ENCODE results near the gene SOX6. TPM values are rescaled to one million over a fixed set of nuclear protein-coding genes. Genes with fewer than 3 reads are reported as not detected.

The SOX6 gene
- total and polyA plus RNA-seq, 2 donors (not counting 3 experiments of a cell fraction or from before 2014, with no cell fraction given) = 0.14 to 3.7 TPM

DNA sequence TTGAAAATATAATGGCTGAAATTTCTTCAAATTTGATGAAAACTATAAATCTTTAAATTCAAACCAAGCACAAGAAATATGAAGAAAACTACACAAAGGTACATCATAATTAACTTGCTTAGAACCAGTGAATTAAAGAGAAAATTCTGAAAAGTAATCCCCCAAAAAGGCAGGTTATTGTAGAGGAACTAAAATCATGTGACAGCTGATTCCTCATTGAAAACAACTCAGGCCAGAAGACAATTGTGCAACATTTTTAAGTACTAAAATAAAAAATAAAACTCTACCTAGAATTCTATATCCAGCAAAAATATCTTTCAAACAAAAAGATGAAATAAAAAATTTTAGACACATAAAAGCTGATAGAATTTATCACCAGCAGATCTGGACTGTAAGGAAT lies 90.3 kb downstream of the SOX6 start:
- Histone ChIP-seq H3K27ac (ENCODE audit: insufficient read depth, low read depth, low read length) (no peak overlapping the region), H3K9me3 (replicated peaks; ENCODE audit: control insufficient read depth, insufficient read depth, low read length) (no peaks in the 10 kb centered on the region), H3K36me3 (ENCODE audit: control insufficient read depth in 2 of 2, extremely low read depth in 1 of 2, insufficient read depth in 2 of 2, low read length in 2 of 2) (no peaks in the 10 kb centered on the region), H3K9me1 (replicated peaks; ENCODE audit: control insufficient read depth, extremely low read depth, insufficient read depth, low read length) (no peaks in the 10 kb centered on the region), H3K9ac (replicated peaks; ENCODE audit: extremely low read depth, insufficient read depth, low read length) (no peak overlapping the region), H3K79me2 (ENCODE audit: control insufficient read depth, insufficient read depth, low read length) (no peaks in the 10 kb centered on the region), H3K27me3 (ENCODE audit: control insufficient read depth in 2 of 2, insufficient read depth in 2 of 2, low read length in 2 of 2) (no peaks in the 10 kb centered on the region), H3K4me1 (ENCODE audit: control insufficient read depth, extremely low read depth, insufficient read depth, low read length) (no peaks in the 10 kb centered on the region), H4K20me1 (replicated peaks; ENCODE audit: control insufficient read depth, extremely low read depth, insufficient read depth, low read length) (no peaks in the 10 kb centered on the region), H2AFZ (ENCODE audit: low read depth, low read length) (no peak overlapping the region), H3K4me3 (replicated peaks in 1 of 3; ENCODE audit: insufficient read depth in 1 of 3, low read depth in 1 of 3, low read length in 3 of 3) (no peak overlapping the region), H3K4me2 (ENCODE audit: insufficient read depth, low read length) (no peak overlapping the region)
- dilution Hi-C loops (cut with MboI; ENCODE audit: extremely low pct_ligation_motif_present, low sequenced_read_pairs) (no loop called here), intact Hi-C loops (cut with micrococcal nuclease) (no loop called here)
- POLR2A ChIA-PET = no interaction called here
- no peak for FAIRE-seq
- no peak for DNase-seq (ENCODE audit: low read depth, low spot score)
- no TSS peak for BruUV-seq (replicated peaks)
- CTCF ChIA-PET = interaction anchor here (1.2 kb wide), 1 partner anchor 14 kb away, joined by 3 read pairs; no protein-coding TSS in a partner anchor
- TF ChIP-seq FOS (IDR thresholded peaks at IDR 0.05; ENCODE audit: borderline replicate concordance, insufficient read depth, low read length) = no peak
- no peak for TF ChIP-seq GATA2 (IDR thresholded peaks at IDR 0.05; ENCODE audit: insufficient read depth, insufficient read length, low read depth, low read length)
- TF ChIP-seq POLR2AphosphoS5 (IDR thresholded peaks at IDR 0.05; ENCODE audit: insufficient read depth, low read depth, low read length) = no peak
- TF ChIP-seq, protein P1, sequence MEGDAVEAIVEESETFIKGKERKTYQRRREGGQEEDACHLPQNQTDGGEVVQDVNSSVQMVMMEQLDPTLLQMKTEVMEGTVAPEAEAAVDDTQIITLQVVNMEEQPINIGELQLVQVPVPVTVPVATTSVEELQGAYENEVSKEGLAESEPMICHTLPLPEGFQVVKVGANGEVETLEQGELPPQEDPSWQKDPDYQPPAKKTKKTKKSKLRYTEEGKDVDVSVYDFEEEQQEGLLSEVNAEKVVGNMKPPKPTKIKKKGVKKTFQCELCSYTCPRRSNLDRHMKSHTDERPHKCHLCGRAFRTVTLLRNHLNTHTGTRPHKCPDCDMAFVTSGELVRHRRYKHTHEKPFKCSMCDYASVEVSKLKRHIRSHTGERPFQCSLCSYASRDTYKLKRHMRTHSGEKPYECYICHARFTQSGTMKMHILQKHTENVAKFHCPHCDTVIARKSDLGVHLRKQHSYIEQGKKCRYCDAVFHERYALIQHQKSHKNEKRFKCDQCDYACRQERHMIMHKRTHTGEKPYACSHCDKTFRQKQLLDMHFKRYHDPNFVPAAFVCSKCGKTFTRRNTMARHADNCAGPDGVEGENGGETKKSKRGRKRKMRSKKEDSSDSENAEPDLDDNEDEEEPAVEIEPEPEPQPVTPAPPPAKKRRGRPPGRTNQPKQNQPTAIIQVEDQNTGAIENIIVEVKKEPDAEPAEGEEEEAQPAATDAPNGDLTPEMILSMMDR (IDR thresholded peaks at IDR 0.05; ENCODE audit: extremely low read depth in 1 of 2, insufficient read depth in 1 of 2, low read depth in 1 of 2, low read length in 2 of 2) = no peak
- no peak for TF ChIP-seq EZH2 (IDR thresholded peaks at IDR 0.05; ENCODE audit: borderline replicate concordance, low read depth, low read length, severe bottlenecking)
- TF ChIP-seq POLR2A (IDR thresholded peaks at IDR 0.05; ENCODE audit: low read depth, low read length) = no peak
- TF ChIP-seq, protein P2, sequence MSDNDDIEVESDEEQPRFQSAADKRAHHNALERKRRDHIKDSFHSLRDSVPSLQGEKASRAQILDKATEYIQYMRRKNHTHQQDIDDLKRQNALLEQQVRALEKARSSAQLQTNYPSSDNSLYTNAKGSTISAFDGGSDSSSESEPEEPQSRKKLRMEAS (IDR thresholded peaks at IDR 0.05; ENCODE audit: insufficient read depth, insufficient read length) = no peak
- no peak for TF ChIP-seq JUN (IDR thresholded peaks at IDR 0.05; ENCODE audit: borderline replicate concordance, insufficient read depth, insufficient read length, low read depth)
- no peak for TF ChIP-seq MYC (IDR thresholded peaks at IDR 0.05; ENCODE audit: low read depth, low read length)
